SJCRH30 (cell line): ENCODE results near the gene TFAP2B. TPM values are rescaled to one million over a fixed set of nuclear protein-coding genes. Genes with fewer than 3 reads are reported as not detected.

ENCODE experiments used
- DNase-seq, 2 experiments: peaks; one replicate each; pipeline ENCODE4 v3.0.0-alpha.2; 2015 to 2020
- H3K27ac ChIP-seq: fragments of 250-450 bp; sonication (Bioruptor Pico); 2 replicates; pipeline ENCODE4 v1.5.1; 2020; ENCODE audit warnings: mild to moderate bottlenecking, moderate library complexity
- H3K27me3 ChIP-seq: fragments of 250-450 bp; sonication (Bioruptor Pico); 2 replicates; pipeline ENCODE4 v1.5.1; 2020; ENCODE audit warnings: mild to moderate bottlenecking, moderate library complexity
- H3K36me3 ChIP-seq: fragments of 250-450 bp; sonication (Bioruptor Pico); 2 replicates; pipeline ENCODE4 v1.5.1; 2020; ENCODE audit warnings: mild to moderate bottlenecking, moderate library complexity
- H3K4me1 ChIP-seq: fragments of 250-450 bp; sonication (Bioruptor Pico); 2 replicates; pipeline ENCODE4 v1.5.1; 2020; ENCODE audit warnings: mild to moderate bottlenecking, moderate library complexity
- H3K4me3 ChIP-seq: fragments of 250-450 bp; sonication (Bioruptor Pico); 2 replicates; pipeline ENCODE4 v1.5.1; 2020; ENCODE audit warnings: mild to moderate bottlenecking, moderate library complexity
- H3K9me3 ChIP-seq: fragments of 250-450 bp; sonication (Bioruptor Pico); replicated peaks from 2 replicates; pipeline ENCODE4 v1.5.1; 2020; ENCODE audit warnings: mild to moderate bottlenecking, moderate library complexity
- total RNA-seq: library from RNA; depleted of rRNA; stranded (reverse); fragments of >200 nt; shearing (Covaris generic); gene quantifications from 2 replicates; pipeline ENCODE4 v1.2.3, GENCODE V29; 2014; rRNA removed

Gene TFAP2B
- 14.0 and 16.7 TPM in 2 replicates for total RNA-seq

DNA sequence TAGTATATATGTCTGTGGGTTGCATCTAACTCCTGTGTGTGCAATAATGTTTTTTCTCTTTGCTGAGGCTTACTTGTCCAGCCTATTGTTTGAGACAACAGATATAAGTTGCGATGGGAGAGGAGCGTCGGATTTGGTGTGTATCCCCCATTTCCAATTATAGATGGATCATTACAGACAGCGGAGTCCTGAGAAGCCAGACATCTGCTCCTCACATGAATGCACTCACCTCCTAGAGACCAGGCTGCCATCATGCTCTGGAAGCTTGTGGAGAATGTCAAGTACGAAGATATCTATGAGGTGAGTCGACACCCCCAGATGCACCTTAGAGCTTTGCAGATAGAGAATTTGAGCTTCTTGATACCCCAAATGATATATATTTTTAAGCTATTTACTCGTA lies at the start of gene TFAP2B:
Gene TFAP2B, plus strand, starts transcription at position 199 of the 400 bp plus-strand sequence. Its CDS starts 21 bp downstream, at position 220.
- no peaks in the 10 kb centered on the region for H3K27me3 ChIP-seq
- H3K36me3 ChIP-seq, result no peaks in the 10 kb centered on the region
- H3K27ac ChIP-seq, result peak within 1 kb of the TSS; percentile 95
- H3K4me1 ChIP-seq, result peaks cover 3% of the 10 kb centered on the region; the same call in 1 of the 2 replicates
- DNase-seq, result peak; percentile 53 to 71
- peak within 1 kb of the TSS; percentile 66 for H3K4me3 ChIP-seq
- no peaks in the 10 kb centered on the region for H3K9me3 ChIP-seq

DNA sequence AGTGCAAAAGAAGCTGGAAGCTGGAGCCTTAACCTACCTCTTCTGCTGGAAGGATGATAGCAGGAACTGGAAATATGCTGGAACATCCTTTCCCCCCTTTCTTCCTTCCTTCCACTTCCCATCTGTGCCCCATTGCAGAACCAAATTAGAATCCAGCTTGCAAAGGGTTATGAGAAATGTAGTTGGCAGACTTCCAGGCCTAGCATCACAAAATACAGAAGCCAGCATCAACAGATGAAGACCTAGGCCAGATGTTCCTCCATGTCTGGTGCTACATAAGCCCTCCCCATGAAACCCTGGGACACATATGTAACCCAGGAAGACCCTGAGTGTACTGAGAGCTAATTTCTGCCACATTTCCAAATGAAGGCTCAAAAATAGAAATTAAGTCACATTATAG lies 40.0 kb upstream of the TFAP2B start:
- no peak overlapping the region for H3K27ac ChIP-seq
- no peaks in the 10 kb centered on the region for H3K4me1 ChIP-seq
- peak; percentile 9 to 51 for DNase-seq
- H3K36me3 ChIP-seq, result no peaks in the 10 kb centered on the region
- H3K9me3 ChIP-seq, result no peaks in the 10 kb centered on the region
- no peaks in the 10 kb centered on the region for H3K27me3 ChIP-seq
- H3K4me3 ChIP-seq, result no peak overlapping the region

DNA sequence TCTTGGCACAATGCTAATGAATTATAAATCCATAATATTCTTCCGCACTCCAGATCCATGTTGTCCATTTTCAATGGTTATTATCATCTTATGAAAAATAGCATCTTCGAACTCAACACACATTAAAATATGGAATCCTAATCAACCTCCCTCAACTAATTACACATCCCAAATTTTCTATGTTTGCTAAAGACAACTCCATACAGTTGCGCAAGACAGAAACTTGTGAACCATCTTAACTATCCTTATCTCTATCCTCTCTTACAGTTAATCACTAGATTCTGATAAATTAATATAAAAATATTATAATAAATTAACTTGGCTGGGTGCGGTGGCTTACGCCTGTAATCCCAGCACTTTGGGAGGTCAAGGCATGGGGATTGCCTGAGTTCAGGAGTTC lies 38.3 kb upstream of the TFAP2B start:
- Histone ChIP-seq H3K9me3 (no peaks in the 10 kb centered on the region), H3K36me3 (no peaks in the 10 kb centered on the region), H3K4me3 (no peak overlapping the region), H3K27ac (no peak overlapping the region), H3K4me1 (no peaks in the 10 kb centered on the region), H3K27me3 (no peaks in the 10 kb centered on the region)
- DNase-seq, result no peak

DNA sequence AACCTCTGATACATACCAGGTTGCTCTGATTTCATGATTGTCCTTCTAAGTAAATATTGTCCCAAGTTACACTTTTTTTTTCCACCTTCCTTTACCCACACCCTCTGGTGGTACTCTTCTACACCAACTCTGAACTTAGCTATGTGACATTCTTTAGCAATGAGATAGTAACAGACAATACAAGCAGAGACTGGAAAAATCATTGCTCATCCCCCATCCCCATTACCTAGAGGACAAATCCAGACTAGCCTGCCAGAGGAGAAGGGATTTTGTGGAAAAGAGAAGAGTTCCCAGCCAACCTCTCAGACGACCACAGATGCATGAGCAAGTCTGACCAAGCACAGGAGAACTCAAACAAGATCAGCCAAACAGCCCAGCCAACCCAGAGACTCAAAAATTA lies 32.8 kb upstream of the TFAP2B start:
- Histone ChIP-seq H3K4me1 (no peaks in the 10 kb centered on the region), H3K27ac (no peak overlapping the region), H3K9me3 (no peaks in the 10 kb centered on the region), H3K36me3 (no peaks in the 10 kb centered on the region), H3K27me3 (no peaks in the 10 kb centered on the region), H3K4me3 (no peak overlapping the region)
- DNase-seq, result no peak

DNA sequence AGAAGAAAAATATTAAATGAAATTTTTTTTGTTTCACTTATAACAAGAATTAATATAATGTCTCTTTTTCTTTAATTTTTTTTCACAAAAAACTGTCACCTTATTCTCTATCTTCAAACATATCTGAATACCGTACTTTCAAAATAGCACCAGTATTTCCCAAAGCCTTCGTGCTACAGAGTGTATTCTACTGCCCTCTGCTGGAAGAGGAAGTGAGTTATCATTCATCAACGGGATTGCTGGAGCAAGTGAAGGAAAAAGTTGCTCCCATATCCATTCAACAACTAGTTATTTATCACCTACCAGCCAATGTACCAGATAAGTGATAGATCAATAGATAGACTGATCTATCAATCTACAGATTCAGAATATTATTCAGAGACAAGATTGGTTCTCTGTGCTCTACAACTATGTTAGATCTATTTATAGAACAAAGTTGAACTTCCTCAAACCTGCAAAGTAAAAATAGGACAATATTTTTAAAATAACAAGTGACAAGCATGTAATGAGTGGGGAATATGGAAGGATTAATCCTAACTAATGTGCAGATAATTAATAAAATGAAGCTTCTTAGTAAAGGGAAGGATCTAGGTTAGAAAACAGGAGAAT lies 26.7 kb upstream of the TFAP2B start:
- Histone ChIP-seq H3K4me1 (no peaks in the 10 kb centered on the region), H3K4me3 (no peak overlapping the region), H3K27ac (no peak overlapping the region), H3K27me3 (no peaks in the 10 kb centered on the region), H3K36me3 (no peaks in the 10 kb centered on the region), H3K9me3 (no peaks in the 10 kb centered on the region)
- DNase-seq, result peak; percentile 13 to 72

DNA sequence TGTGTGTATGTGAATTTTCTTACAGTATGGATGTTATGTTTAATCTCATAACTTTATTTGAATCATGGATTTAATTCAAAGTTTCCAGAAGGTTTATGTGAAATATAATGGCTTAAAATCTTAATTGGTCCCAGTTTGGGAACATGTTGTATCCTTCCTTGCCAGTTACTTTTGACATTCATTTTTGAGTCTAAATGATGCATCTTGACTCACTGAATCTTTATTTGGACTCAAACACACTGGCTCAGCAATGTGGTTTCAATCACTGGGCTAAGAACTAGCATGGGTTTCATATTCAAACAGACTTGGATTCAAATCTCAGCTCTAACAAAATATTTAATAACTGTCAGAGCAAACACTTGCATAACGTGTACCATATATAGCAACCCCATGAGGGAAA lies 25.9 kb upstream of the TFAP2B start:
- H3K27me3 ChIP-seq, result no peaks in the 10 kb centered on the region
- DNase-seq, result no peak

DNA sequence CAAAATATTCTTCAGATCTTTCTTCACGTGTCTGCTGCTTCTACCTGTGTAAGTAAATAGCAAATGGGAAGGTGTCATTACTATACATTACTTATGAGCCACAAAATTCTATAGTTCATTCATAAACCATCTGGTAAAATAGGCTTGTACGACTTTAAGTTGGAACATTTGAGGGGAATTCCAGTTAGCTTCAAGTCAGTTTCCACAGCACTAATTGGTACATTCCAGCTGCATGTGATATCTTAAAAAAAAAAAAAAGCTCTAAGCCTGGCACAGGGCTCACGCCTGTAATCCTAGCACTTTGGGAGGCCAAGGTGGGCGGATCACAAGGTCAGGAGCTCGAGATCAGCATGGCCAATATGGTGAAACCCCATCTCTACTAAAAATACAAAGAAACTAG lies 23.1 kb upstream of the TFAP2B start:
- Histone ChIP-seq H3K4me3 (no peak overlapping the region), H3K27ac (no peak overlapping the region), H3K9me3 (no peaks in the 10 kb centered on the region), H3K4me1 (no peaks in the 10 kb centered on the region), H3K36me3 (no peaks in the 10 kb centered on the region), H3K27me3 (no peaks in the 10 kb centered on the region)
- no peak for DNase-seq

More for the DNA sequence above, 25.9 kb upstream of the TFAP2B start:
- Histone ChIP-seq H3K27ac (no peak overlapping the region), H3K4me3 (no peak overlapping the region), H3K36me3 (no peaks in the 10 kb centered on the region), H3K9me3 (no peaks in the 10 kb centered on the region), H3K4me1 (no peaks in the 10 kb centered on the region)

DNA sequence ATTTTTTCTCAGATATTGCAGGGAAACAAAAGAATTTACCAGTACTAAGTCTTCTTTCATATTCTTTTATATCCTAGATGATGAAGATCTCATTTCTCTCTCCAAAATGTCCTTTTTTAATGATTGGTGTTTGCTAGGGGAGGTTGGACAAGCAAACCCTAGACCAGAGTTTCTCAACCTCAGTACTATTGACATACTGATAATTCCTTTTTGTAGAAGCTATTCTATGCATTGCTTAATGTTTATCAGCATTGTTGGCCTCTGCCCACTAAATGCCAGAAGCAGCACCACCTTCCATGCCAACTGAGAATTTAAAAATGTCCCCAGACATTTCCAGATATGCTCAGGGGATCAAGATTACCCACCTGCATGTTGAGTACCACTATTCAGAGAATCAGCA lies 14.4 kb upstream of the TFAP2B start:
- Histone ChIP-seq H3K27ac (no peak overlapping the region), H3K4me1 (no peaks in the 10 kb centered on the region), H3K9me3 (no peaks in the 10 kb centered on the region), H3K27me3 (no peaks in the 10 kb centered on the region), H3K4me3 (no peak overlapping the region), H3K36me3 (no peaks in the 10 kb centered on the region)
- DNase-seq, result no peak

DNA sequence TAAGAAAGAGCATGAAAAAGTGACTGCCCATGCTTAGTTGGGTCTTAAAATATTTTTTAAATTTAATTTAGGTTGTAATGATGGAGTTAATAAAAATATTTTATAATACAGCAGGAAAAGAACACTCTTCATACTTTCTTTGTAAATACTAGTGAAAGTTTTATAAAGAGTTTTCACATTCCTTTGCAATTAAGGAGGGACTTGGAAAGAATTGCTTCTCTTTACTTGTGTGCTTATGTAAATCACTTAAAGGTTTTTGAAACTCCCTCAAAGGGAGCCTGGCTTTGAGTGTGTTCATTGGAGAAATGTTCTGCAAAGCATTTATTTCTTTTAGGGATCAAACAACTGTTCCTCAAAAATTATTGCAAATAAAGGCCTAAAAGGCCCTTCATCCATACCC lies 11.6 kb upstream of the TFAP2B start:
- H3K36me3 ChIP-seq, result no peaks in the 10 kb centered on the region
- no peaks in the 10 kb centered on the region for H3K27me3 ChIP-seq
- H3K27ac ChIP-seq, result no peak overlapping the region
- H3K4me3 ChIP-seq, result no peak overlapping the region
- DNase-seq, result no peak
- no peaks in the 10 kb centered on the region for H3K4me1 ChIP-seq
- no peaks in the 10 kb centered on the region for H3K9me3 ChIP-seq

DNA sequence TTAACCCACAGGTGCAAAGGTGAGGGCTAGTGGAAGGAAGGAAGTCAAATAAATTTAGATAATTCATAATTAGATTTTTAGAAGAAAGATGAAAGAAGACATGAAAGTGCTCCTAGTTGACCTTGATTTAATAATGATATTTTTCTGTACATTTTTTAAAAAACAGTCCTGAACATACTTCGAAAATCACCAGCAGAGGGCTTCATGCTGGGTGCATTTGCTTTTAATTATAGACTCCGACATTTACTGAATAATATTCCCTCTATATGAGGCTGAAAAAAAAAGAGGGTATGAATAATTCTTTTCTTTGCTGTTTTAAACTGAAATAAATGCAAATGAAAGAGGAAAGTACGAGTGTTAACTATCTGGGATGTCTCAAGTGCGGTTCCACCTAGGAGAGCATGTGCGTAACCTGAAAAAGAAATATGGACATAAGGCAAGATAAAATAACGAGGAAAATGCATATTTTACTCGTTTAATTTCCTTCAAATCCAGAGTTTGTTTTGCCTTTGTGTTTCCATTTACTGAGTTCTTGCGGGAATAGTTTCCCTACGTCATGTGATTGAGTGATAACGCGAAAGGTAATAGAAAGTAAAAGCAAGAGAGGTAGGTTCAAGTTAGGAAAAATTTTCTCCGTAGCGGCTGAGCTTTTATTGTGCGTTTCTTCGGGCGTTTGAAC lies 3.1 kb upstream of the TFAP2B start:
- H3K9me3 ChIP-seq, result no peaks in the 10 kb centered on the region
- peak in 1 of 2 experiments; percentile 44 for DNase-seq
- H3K4me3 ChIP-seq, result peak overlapping the region; percentile 64
- H3K4me1 ChIP-seq, result no peaks in the 10 kb centered on the region
- H3K27me3 ChIP-seq, result no peaks in the 10 kb centered on the region
- no peaks in the 10 kb centered on the region for H3K36me3 ChIP-seq
- peak overlapping the region; percentile 95 for H3K27ac ChIP-seq

DNA sequence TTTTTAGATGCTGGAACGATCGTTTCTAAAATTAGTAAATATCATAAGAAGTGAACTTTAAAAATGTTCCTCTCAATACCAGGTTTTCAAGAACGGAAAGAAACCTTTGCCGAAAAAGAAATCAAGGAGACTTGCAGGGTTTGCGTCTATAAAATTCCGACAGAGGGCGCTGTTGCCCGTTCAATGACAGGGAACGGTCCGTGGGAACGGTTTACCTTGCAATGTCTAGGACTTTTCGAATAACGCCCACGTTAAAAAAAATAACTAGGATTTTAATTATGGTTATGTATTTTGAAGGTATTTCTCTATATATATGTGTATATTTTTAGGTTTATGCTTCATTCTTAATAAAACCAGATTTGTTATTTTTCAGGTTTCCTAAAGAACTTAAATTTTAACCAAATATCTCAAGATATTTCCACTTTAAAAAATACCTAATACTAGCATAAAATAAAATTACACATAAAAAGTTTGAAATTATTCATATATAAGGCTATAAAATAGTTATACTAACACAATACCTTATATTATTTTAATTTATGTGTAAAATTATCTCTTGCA lies 2.5 kb upstream of the TFAP2B start:
- DNase-seq, result peak; percentile 70 to 91
- Histone ChIP-seq H3K36me3 (no peaks in the 10 kb centered on the region), H3K9me3 (no peaks in the 10 kb centered on the region), H3K27me3 (no peaks in the 10 kb centered on the region), H3K27ac (peak overlapping the region; percentile 95), H3K4me3 (peak overlapping the region; percentile 64), H3K4me1 (no peaks in the 10 kb centered on the region)

DNA sequence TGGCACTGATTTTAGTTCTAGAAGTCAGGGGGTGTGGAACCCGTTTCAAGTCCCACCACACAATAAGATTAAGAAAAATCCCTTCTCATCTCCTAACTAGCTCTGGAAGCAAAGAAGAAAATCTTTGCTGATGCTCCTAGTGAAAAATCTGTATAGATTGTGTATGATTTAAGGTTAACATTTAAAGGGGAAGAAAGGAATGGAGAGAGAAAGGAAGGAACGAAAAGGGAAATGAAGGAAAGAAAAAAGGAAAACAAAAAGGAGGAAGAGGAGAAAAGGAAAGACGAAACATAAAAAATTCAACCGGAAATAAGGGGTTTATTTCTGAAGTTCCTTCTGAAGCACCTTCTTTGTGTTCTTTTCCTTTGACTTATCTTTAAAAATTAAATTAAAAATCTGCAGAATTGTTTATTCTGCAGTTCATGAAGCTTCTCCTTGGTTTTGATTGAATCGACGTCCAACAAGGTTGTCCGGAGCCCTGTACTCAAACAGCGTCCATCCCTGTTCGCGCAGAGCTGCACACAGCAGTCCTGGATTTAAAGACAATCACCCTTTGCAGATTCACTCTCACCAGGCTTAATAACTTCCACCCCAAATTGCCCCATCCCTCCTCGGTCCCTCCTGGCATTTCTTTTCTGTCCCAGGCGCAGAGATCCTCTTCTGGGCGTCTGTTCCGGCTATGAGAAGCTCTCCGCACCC lies 1.6 kb upstream of the TFAP2B start:
- peak overlapping the region; percentile 31 for H3K4me3 ChIP-seq
- H3K27ac ChIP-seq, result peak overlapping the region; percentile 95
- H3K4me1 ChIP-seq, result no peaks in the 10 kb centered on the region
- H3K27me3 ChIP-seq, result no peaks in the 10 kb centered on the region
- H3K9me3 ChIP-seq, result no peaks in the 10 kb centered on the region
- DNase-seq, result peak; percentile 14 to 50
- H3K36me3 ChIP-seq, result no peaks in the 10 kb centered on the region

DNA sequence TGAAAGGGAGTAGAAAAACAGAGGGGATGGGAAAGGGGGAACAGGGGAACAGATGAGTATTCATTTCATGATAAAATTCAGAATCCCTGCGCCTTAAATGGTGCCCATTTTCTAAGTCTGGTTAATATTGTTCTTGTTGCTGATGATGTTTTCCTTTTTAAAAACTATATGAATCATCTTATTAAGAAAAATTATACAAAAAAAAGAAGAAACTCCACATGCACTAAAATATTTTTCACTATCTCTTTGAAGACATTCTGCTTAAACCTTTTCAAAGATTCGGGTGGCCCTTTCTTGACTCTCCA lies 1.1 kb upstream of the TFAP2B start:
- no peaks in the 10 kb centered on the region for H3K27me3 ChIP-seq
- peak overlapping the region; percentile 31 for H3K4me3 ChIP-seq
- no peak for DNase-seq

DNA sequence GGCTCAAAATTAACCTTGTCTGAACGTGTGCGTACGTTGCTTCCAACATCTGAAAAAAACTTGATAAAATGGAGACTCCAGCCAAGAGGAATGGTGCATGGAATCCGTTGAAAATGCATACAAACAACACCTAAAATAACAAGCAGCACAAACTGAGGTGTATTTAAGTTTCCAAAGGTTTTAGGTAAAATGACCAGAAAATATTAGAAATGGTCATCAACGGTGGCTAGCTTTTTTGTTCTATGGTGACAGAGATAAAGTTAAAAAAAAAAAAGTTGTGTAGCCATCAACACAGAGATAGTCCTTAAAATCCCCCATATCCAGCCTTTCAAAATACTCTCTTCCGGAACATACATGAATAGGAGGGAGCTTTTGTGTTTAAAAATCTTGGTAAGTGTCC lies 651 bp upstream of the TFAP2B start:
- peak in 1 of 2 experiments; percentile 19 for DNase-seq
- Histone ChIP-seq H3K4me3 (peak overlapping the region; percentile 66), H3K27ac (peak overlapping the region; percentile 95), H3K36me3 (no peaks in the 10 kb centered on the region), H3K27me3 (no peaks in the 10 kb centered on the region), H3K9me3 (no peaks in the 10 kb centered on the region), H3K4me1 (peaks cover 3% of the 10 kb centered on the region; the same call in 1 of the 2 replicates)

More for the DNA sequence above, 1.1 kb upstream of the TFAP2B start:
- peaks cover 2% of the 10 kb centered on the region; the same call in 1 of the 2 replicates for H3K4me1 ChIP-seq
- no peaks in the 10 kb centered on the region for H3K9me3 ChIP-seq
- peak overlapping the region; percentile 95 for H3K27ac ChIP-seq
- no peaks in the 10 kb centered on the region for H3K36me3 ChIP-seq

DNA sequence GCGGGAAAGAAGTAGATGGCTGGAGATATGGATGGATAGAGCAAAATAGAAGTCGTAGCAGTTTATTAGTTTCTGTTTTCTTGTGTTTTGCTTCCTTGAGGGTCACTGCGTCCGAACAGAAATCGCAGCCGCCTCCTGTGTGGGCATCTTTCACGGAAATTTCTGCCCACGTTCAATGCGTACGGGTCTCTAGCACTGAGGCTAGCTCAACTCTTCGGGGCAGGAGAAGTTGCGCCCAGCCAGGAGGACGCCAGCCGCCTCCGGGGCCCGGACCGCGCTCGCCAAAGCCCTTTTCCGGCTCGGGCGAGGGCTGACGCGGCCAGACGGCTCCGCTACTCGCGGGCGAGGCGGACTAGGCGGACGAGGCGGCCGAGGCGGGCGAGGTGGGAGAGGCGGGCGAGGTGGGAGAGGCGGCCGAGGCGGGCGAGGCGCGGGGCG lies 814 bp downstream of the TFAP2B start:
- H3K36me3 ChIP-seq, result no peaks in the 10 kb centered on the region; the same call in 1 of the 2 replicates
- DNase-seq, result peak; percentile 37 to 47
- H3K4me1 ChIP-seq, result peaks cover 4% of the 10 kb centered on the region
- peak overlapping the region; percentile 66 for H3K4me3 ChIP-seq
- no peaks in the 10 kb centered on the region for H3K9me3 ChIP-seq
- H3K27me3 ChIP-seq, result no peaks in the 10 kb centered on the region
- H3K27ac ChIP-seq, result peak overlapping the region; percentile 95
